DMS79 treated with DMSO at 0.1 percent for 48 hours (cell line): ENCODE results near the gene PTDSS2.
A peak's percentile ranks its signal among the peaks of the same experiment; 100 is the strongest.

Source experiments
- DNase-seq: peaks from one replicate; lab custom pipeline; 2025; lab: John Stamatoyannopoulos, UW

The PTDSS2 gene

GRCh38 chr11:532986-533585 is 83.0 kb downstream of the PTDSS2 start:
- no peak for DNase-seq

- no peak for DNase-seq
These were observed 83.7 kb downstream of the PTDSS2 start for GRCh38 chr11:533586-534395.

DNA sequence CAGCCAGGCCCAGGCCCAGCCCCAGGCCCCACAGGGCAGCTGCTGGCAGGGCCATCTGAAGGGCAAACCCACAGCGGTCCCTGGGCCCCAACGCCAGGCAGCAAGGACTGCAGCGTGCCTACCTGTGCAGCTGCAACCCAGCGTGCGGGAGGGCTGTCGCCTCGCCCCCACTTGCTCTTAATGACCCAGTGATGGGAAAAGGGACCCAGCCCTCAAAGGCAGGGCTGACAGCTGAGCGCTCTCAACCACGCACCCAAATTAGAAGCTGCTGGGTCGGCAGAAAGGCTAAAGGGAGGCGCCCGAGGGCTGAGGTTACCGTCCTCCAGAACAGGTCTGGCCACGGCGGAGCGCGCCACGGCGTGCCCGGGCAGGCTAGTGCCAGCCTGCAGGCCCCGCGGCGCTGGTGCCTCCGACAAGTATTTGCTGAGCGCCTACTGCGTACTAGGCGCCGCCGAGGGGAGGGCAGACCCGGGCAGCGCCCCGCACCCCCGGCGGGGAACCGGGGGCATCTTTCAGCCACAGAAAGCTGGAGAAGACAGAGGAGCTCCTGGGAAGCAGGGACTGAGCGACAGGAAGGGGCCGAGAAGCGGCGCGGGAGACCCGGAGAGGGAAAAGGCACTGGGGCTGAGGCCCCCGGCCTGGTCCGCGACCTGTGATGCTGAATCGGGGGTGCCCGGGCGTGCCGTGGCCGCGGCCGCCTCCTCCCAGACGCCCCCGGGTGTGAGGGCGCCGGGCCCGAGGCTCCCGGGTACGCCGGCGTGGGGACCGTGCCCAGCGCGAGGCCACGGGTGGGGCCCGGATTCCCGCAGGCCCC is 84.5 kb downstream of the PTDSS2 start:
- peak; percentile 7 for DNase-seq

DNA sequence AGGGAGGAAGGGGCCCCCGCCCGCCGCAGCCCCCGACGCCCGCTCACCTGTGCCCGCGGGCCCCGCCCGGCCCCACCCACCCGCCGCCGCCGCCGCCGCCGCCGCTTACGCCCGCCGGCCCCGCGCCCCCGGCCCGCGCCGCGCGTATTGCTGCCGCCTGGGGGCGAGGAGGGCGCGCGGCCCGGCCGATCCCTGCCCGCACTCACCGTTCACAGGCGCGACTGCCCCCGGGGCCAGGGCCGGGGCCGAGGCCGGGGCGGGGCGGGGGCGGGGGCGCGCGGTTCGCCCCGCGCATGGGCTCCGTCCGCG is 85.1 kb downstream of the PTDSS2 start:
- no peak for DNase-seq

DNA sequence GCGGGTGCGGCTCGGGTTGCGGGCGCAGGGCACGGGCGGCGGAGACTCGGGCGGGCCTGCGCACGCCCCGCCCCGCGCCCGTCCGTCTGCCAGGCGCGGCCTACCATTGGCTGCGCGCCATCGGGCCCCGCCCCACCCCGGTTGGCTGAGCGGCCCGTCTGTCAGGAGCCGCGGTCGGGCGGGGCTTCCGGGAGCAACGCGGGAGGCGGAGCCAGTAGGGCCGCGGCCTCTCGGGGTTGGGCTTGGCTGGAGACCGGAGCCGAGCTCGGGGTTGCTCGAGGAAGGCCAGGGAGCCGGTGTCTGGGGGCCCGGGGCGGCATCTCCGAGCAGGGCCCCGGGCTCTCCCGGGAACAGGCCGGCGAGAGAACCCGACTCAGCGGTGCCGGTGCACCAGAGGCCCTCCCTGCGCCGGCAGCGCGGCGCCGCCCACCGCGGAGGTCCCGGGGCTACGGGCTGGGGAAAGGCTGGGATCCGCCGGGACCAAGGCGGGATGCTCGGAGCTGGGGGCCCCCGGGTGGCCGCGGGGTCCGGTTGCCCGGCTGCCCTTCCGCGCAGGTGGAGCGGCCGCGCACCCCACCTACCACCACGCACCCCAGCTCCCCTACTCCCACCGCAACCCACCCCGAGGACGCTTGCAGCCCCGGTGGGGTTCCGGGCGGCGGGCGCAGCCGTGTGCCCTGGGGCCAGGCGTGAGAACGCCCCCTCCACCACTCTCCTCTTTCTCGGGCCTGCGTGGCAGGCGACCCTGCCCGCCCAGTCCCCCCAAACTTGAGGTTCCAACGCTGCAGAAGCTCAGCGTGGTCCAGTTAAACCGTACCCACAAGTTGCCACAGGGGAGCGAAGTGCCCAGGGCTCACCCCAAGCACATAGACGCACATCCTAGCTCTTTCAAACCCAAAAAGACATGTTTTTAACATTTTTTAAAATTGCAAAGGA is 85.7 kb downstream of the PTDSS2 start, which contains the start of gene HRAS:
Gene HRAS (minus strand): TSS at position 58 of the 936 bp plus-strand sequence.
- DNase-seq = peak; percentile 52

DNA sequence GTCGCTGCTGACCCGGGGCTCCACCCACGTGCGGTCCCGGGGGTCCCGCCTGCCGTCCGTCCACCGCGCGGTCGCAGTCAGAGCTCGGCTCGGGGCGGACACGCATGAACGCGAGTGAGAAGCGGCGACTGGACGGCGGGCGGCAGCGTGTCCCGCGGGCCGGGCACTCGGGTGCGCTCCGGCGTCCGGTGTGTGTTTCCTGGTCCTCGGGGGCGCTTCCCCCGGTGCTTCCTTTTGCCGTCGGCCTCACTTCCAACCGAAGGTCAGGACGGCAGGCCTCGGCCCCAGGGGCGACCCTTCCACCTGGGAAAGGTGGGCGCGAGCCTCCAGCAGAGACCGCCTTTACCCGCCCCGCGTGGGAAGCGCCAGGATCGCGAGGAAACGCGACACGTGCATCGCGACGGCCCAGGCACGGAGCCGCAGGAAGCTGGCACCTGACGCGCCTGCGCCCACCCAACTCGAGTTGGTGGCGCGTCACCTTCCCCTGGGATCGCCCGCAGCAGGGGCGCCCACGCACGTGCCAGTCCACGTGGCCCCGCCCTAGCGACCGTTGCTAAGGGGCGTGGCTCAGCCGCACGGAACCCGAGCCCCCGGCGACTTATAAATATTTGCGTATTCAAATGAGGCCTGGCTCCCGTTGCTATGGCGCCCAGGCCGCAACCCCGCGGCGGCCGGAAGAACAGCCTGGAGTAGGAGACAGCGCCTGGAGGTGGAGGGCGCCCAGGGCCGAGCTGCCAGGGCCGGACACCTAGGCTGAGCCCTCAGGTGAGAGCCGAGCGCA is 87.0 kb downstream of the PTDSS2 start, which contains the start of gene LRRC56:
Gene LRRC56 (plus strand): TSS at position 687 of the 781 bp plus-strand sequence. CDS start 3,158 bp downstream, outside the sequence.
- DNase-seq = peak; percentile 19

GRCh38 chr11:537622-538430 is 87.7 kb downstream of the PTDSS2 start:
- no peak for DNase-seq

DNA sequence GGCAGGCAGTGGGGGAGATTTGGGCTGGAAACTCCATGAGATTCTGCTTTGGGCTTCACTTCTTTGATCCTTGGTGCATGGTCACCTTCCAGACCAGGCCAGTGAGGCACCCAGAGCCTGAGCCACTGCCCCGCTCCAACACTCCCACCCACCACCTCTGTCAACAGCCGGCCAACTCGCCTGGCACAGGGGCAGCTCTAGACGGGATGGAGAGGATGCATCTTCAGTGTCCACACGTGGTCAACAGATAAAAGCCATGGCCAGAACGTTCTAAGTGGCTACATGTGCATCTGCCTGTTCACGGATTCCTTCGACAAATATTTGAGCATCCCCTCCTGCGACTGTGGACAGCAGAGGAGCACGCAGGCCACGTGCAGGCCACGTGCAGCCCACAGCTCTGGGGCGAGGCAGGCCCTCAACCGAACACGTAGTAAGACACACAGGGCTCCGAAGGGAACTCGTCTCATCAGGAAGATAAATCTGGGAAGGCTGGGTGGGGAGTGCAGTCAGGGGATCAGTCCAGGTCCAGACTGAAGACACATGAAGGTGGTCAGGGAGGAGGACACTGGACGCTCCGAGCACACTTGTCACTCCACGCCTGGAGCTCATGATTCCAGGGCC is 88.5 kb downstream of the PTDSS2 start:
- DNase-seq = no peak

GRCh38 chr11:539971-540481 is 89.9 kb downstream of the PTDSS2 start:
- DNase-seq = no peak
